H9 (cell line): ENCODE data around the gene SCGB1A1. TPM values are rescaled to one million over a fixed set of nuclear protein-coding genes. Genes with fewer than 3 reads are reported as not detected.

Source experiments
- DNase-seq: peaks from one replicate; pipeline ENCODE4 v3.0.0-alpha.2; 2017
- H2AFZ ChIP-seq: one replicate; pipeline ENCODE4 v1.6.1; 2013; ENCODE audit warnings: mild to moderate bottlenecking, low read length, control low read depth, moderate library complexity
- H2AK5ac ChIP-seq: 2 replicates; pipeline ENCODE4 v1.6.1; 2013; ENCODE audit warnings: low read length, control low read depth, mixed read lengths; ENCODE audit not compliant: insufficient read length
- H2BK120ac ChIP-seq: one replicate; pipeline ENCODE4 v1.6.1; 2013; ENCODE audit warnings: low read depth, mild to moderate bottlenecking, low read length, control low read depth, inconsistent platforms; ENCODE audit not compliant: poor library complexity, severe bottlenecking
- H2BK12ac ChIP-seq: 2 replicates; pipeline ENCODE4 v1.6.1; 2013; ENCODE audit warnings: low read length, control low read depth, mixed read lengths, low read depth; ENCODE audit not compliant: insufficient read length
- H2BK15ac ChIP-seq: 2 replicates; pipeline ENCODE4 v1.6.1; 2013; ENCODE audit warnings: low read depth, low read length, control low read depth
- H2BK20ac ChIP-seq: one replicate; pipeline ENCODE4 v1.6.1; 2013; ENCODE audit warnings: low read depth, mild to moderate bottlenecking, low read length, control low read depth, inconsistent platforms; ENCODE audit not compliant: poor library complexity, severe bottlenecking
- H2BK5ac ChIP-seq: 2 replicates; pipeline ENCODE4 v1.6.1; 2013; ENCODE audit warnings: low read length, control low read depth, mixed read lengths; ENCODE audit not compliant: insufficient read length
- H3K14ac ChIP-seq: 2 replicates; pipeline ENCODE4 v1.6.1; 2013; ENCODE audit warnings: low read length, control low read depth; ENCODE audit not compliant: insufficient read depth
- H3K18ac ChIP-seq: 2 replicates; pipeline ENCODE4 v1.6.1; 2013; ENCODE audit warnings: low read depth, mild to moderate bottlenecking, mixed read lengths, low read length, control low read depth; ENCODE audit not compliant: insufficient read length
- H3K23ac ChIP-seq: 2 replicates; pipeline ENCODE4 v1.6.1; 2013; ENCODE audit warnings: low read length, control low read depth, mixed read lengths, low read depth; ENCODE audit not compliant: insufficient read length
- H3K23me2 ChIP-seq: 2 replicates; pipeline ENCODE4 v1.6.1; 2013; ENCODE audit warnings: low read depth, mild to moderate bottlenecking, mixed read lengths, low read length, control low read depth; ENCODE audit not compliant: insufficient read length, poor library complexity, severe bottlenecking
- H3K27ac ChIP-seq: 2 replicates; pipeline ENCODE4 v1.5.1; 2013; ENCODE audit warnings: low read length, control low read depth, mixed read lengths, low read depth; ENCODE audit not compliant: insufficient read length
- H3K27me3 ChIP-seq: 2 replicates; pipeline ENCODE4 v1.6.1; 2013; ENCODE audit warnings: low read length, control low read depth, inconsistent platforms; ENCODE audit not compliant: insufficient read depth
- H3K4ac ChIP-seq: 2 replicates; pipeline ENCODE4 v1.6.1; 2013; ENCODE audit warnings: low read depth, mild to moderate bottlenecking, control low read depth, inconsistent platforms, low read length, moderate library complexity
- H3K4me1 ChIP-seq: 2 replicates; pipeline ENCODE4 v1.6.1; 2013; ENCODE audit warnings: low read length, control low read depth, inconsistent platforms; ENCODE audit not compliant: insufficient read depth
- H3K4me2 ChIP-seq: 2 replicates; pipeline ENCODE4 v1.6.1; 2013; ENCODE audit warnings: low read length, control low read depth, mixed read lengths; ENCODE audit not compliant: insufficient read length, insufficient read depth
- H3K56ac ChIP-seq: 2 replicates; pipeline ENCODE4 v1.6.1; 2013; ENCODE audit warnings: low read depth, mild to moderate bottlenecking, mixed read lengths, low read length, control low read depth; ENCODE audit not compliant: insufficient read length
- H3K79me1 ChIP-seq: 2 replicates; pipeline ENCODE4 v1.6.1; 2013; ENCODE audit warnings: low read depth, mild to moderate bottlenecking, moderate library complexity, low read length, control low read depth, inconsistent platforms; ENCODE audit not compliant: insufficient read depth, poor library complexity, severe bottlenecking
- H3K79me2 ChIP-seq: 2 replicates; pipeline ENCODE4 v1.6.1; 2013; ENCODE audit warnings: low read length, control low read depth, inconsistent platforms; ENCODE audit not compliant: insufficient read depth
- H3K9ac ChIP-seq: 2 replicates; pipeline ENCODE4 v1.6.1; 2013; ENCODE audit warnings: low read length, control low read depth, mixed read lengths; ENCODE audit not compliant: insufficient read length; ENCODE audit errors: extremely low read depth
- H3K9me3 ChIP-seq: one replicate; pipeline ENCODE4 v1.6.1; 2013; ENCODE audit warnings: low read depth, low read length, inconsistent platforms; ENCODE audit not compliant: control insufficient read depth
- H3T11ph ChIP-seq: one replicate; pipeline ENCODE4 v1.6.1; 2013; ENCODE audit warnings: mild to moderate bottlenecking, low read length, control low read depth, inconsistent platforms
- H4K20me1 ChIP-seq: one replicate; pipeline ENCODE4 v1.6.1; 2013; ENCODE audit not compliant: control insufficient read depth, insufficient read length, insufficient read depth
- H4K5ac ChIP-seq: 2 replicates; pipeline ENCODE4 v1.6.1; 2013; ENCODE audit warnings: low read depth, mild to moderate bottlenecking, mixed read lengths, low read length, control low read depth; ENCODE audit not compliant: insufficient read length
- H4K8ac ChIP-seq: replicated peaks from 2 replicates; pipeline ENCODE4 v1.6.1; 2013; ENCODE audit warnings: low read length, control low read depth, mixed read lengths, low read depth; ENCODE audit not compliant: insufficient read length
- H4K91ac ChIP-seq: 2 replicates; pipeline ENCODE4 v1.6.1; 2013; ENCODE audit warnings: low read depth, mild to moderate bottlenecking, moderate library complexity, mixed read lengths, low read length, control low read depth; ENCODE audit not compliant: insufficient read length
- H3K27ac Mint-ChIP-seq, 3 experiments: 2 replicates in 2 of 3; 3 replicates in 1 of 3; pipeline ENCODE4 v1.8.0; 2020 to 2021; ENCODE audit warnings: mixed read lengths in 3 of 3, mild to moderate bottlenecking in 1 of 3, moderate library complexity in 1 of 3
- H3K27me3 Mint-ChIP-seq: 2 replicates; pipeline ENCODE4 v1.8.0; 2021; ENCODE audit warnings: low read depth, mild to moderate bottlenecking, moderate library complexity, mixed read lengths
- H3K36me3 Mint-ChIP-seq, 3 experiments: 2 replicates in 2 of 3; 3 replicates in 1 of 3; pipeline ENCODE4 v1.8.0; 2020 to 2021; ENCODE audit warnings: low read depth in 3 of 3, mixed read lengths in 3 of 3; ENCODE audit not compliant: insufficient read depth in 1 of 3
- H3K4me1 Mint-ChIP-seq, 2 experiments: 2 replicates each; pipeline ENCODE4 v1.8.0; 2020; ENCODE audit warnings: mixed read lengths in 2 of 2
- H3K4me3 Mint-ChIP-seq, 2 experiments: 2 replicates in 1 of 2; 3 replicates in 1 of 2; pipeline ENCODE4 v1.8.0; 2020 to 2021; ENCODE audit warnings: mild to moderate bottlenecking in 2 of 2, mixed read lengths in 2 of 2, moderate library complexity in 1 of 2
- H3K9me3 Mint-ChIP-seq, 2 experiments: 2 replicates in 1 of 2; 3 replicates in 1 of 2; pipeline ENCODE4 v1.8.0; 2020; ENCODE audit warnings: mild to moderate bottlenecking in 2 of 2, mixed read lengths in 2 of 2, moderate library complexity in 1 of 2
- CTCF ChIP-seq: fragments of 200-600 bp; sonication (generic); conservative IDR thresholded peaks from 3 replicates; pipeline ENCODE4 v1.8.0; 2021; ENCODE audit warnings: antibody characterized with exemption, mild to moderate bottlenecking
- WGBS: extraction: QIAGEN DNeasy Blood & Tissue Kit; methylation state at CpG from one replicate; pipeline ENCODE4 v1.1.7; 2013; ENCODE audit warnings: missing lambda C conversion rate, low lambda C conversion rate, mixed read lengths; ENCODE audit not compliant: insufficient read length; ENCODE audit errors: extremely low coverage; 5-methylcytosine and 5-hydroxymethylcytosine counted together
- long read RNA-seq: library from polyadenylated mRNA; unstranded; transcript quantifications from one replicate; pipeline ENCODE4 v2.0.0, GENCODE V29; 2020
- total RNA-seq: library from RNA; stranded (reverse); gene quantifications from 2 replicates; pipeline ENCODE4 v1.2.1, GENCODE V29; 2021

SCGB1A1 gene
- not detected in 2 replicates for total RNA-seq
- long read RNA-seq, result 0 reads

- DNase-seq, result no peak
- H2AFZ ChIP-seq, result no peak within 1 kb of the TSS
- no peak within 1 kb of the TSS for H2BK12ac ChIP-seq
- no peak within 1 kb of the TSS for H3K4me2 ChIP-seq
- peaks cover 48% of the 10 kb centered on the region for H3K27me3 Mint-ChIP-seq
- H3K4ac ChIP-seq, result no peak within 1 kb of the TSS
- no peak within 1 kb of the TSS for H3K9ac ChIP-seq
- H2BK120ac ChIP-seq, result no peak within 1 kb of the TSS
- H2BK5ac ChIP-seq, result no peak within 1 kb of the TSS
- WGBS, result no CpG with 5 or more reads among the region's 4 CpGs
- no peaks in the 10 kb centered on the region for H4K20me1 ChIP-seq
- no peak within 1 kb of the TSS for H2AK5ac ChIP-seq
- H3K9me3 Mint-ChIP-seq, result no peaks in the 10 kb centered on the region
- no peak within 1 kb of the TSS for H4K91ac ChIP-seq
- no peak within 1 kb of the TSS for H4K8ac ChIP-seq
- no peaks in the 10 kb centered on the region for H3K9me3 ChIP-seq
- no peaks in the 10 kb centered on the region for H3K23me2 ChIP-seq
- H3K4me1 Mint-ChIP-seq, result peaks cover 9 to 15% of the 10 kb centered on the region in 2 experiments
- no peak within 1 kb of the TSS for H3K27ac ChIP-seq
- H3K36me3 Mint-ChIP-seq, result no peaks in the 10 kb centered on the region
- H3K4me3 Mint-ChIP-seq, result no peak within 1 kb of the TSS
- H2BK20ac ChIP-seq, result no peak within 1 kb of the TSS
- no peak for TF ChIP-seq CTCF
- H2BK15ac ChIP-seq, result no peak within 1 kb of the TSS
- no peaks in the 10 kb centered on the region for H3K79me1 ChIP-seq
- H3K18ac ChIP-seq, result no peak within 1 kb of the TSS
- H3K23ac ChIP-seq, result no peak within 1 kb of the TSS
- H3K14ac ChIP-seq, result no peak within 1 kb of the TSS; the same call in 1 of the 2 replicates
- no peaks in the 10 kb centered on the region for H3K79me2 ChIP-seq
- H3K27ac Mint-ChIP-seq, result peak within 1 kb of the TSS in 1 of 3 experiments; percentile 49; a peak in 2 of 7 replicates
- no peak within 1 kb of the TSS for H4K5ac ChIP-seq
- no peaks in the 10 kb centered on the region for H3K4me1 ChIP-seq
- no peak within 1 kb of the TSS for H3K56ac ChIP-seq
- H3K27me3 ChIP-seq, result peaks cover 2% of the 10 kb centered on the region; the same call in 1 of the 2 replicates
- H3T11ph ChIP-seq, result no peak within 1 kb of the TSS
These were observed at the start of gene SCGB1A1 for GRCh38 chr11:62418733-62419132. Gene SCGB1A1, plus strand, starts transcription at chr11:62419033. Its CDS starts 63 bp downstream, at chr11:62419096.
